ENCODE results near the gene TSPOAP1. TPM values are rescaled to one million over a fixed set of nuclear protein-coding genes. Genes with fewer than 3 reads are reported as not detected.

The TSPOAP1 gene
- polyA plus RNA-seq, 1 donor = 62.3 TPM

DNA sequence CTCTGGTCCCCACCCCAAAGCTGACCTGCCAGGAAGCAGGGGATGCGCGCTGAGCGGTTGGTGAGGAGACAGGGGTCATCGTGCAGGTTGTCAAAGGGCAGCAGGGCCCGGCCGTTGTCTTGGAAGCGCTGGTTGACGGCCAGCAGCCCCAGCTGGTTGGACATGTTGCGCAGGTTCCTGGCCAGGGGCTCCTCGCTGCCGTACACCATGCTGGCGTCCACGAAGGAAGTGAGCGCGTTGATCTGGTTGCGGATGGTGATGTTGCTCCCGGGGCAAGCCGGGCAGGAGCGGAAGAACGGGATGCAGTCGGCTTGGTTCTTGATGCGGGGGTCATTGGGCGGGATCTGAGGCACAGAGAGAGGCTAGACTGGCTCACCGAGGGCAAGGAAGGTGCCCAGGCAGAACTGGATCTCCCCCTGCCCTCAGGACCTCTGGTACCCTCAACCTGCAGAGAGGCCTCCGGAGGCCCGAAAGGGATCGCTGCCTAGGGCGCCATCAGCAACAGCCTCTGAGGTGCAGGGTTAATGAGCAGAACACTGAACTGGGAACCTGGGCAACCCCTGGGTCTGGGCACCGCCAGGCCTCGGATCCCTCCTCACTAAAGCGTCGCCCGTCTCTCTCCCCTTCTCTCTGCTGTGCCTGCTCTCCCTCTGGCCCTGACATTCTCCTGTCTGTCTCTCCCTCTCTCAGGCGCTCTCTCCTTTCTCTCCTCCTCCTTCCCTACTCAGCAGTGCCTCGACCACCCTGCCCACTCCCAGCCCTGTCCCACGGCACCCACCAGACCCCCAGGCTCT, 50.6 kb downstream of the TSPOAP1 start:
- no peak for DNase-seq

DNA sequence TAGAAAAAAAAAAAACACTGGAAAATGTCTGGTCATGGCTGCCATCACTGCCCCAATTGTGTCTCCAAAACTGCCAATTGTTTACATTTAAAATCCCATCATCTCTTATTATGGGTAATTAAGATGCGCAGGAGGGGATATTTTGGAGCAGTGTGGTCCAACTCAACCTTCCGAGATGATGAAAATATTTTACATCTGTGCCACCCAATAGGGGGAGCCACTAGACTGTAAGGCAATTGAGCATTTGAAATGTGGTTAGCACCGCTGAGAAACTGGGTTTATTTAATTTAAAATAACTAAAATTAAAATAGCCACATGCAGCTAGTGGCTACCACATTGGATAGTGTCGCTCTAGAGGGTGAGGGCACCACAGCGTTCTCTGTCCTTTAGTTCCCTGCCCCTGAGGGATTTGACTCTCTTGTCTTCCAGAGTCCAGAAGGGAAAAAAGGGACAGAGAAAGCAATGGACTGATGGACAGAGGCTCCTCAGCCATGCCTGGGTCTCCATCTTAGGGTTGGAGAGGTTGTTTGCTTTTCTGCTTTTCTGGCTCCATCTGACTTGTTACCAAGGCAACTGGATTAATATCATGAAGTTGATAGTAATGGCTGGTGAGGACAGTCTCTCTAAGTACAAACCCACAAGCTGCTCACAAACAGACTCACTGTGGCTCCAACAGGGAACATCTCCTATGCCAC, 51.3 kb downstream of the TSPOAP1 start:
- DNase-seq = no peak

DNA sequence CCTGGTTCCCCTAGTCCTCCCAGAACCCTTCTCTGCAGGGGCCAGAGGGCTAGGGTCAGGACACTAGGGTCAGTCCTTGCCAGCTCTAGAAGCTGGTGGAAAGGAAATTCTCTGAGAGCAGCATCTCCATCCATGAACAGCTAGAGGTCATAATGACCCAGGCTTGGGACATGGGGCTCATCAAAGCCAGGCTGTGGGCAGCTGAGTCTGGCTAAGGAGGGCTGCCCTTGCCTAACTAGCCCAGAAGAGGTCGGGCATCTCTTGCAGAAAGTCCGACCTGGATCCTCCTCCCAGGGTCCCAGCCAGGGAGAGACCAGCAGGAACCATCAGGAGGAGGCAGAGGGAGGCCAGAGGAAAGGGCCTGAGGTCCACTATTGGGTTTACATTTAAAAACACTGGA, 52.2 kb downstream of the TSPOAP1 start:
- no peak for DNase-seq

DNA sequence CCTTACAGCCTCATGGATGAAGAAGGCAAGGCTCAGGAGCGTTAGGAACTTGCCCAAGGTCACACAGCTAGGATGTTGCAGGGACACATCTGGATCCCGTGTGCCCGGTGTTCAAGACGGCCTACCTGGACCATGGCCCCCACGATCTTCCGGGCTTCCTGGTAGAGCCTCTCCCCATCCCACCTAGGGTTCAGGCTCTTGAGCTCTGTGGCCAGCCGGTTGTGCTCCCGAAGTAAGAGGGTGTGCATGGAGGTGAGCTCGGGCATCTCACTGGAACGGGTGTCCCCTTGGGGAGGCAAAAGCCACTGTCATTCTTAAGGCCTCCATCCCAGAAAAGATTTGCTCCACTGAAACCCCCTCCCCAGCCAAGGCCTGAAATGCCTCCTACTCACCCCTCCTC, 53.2 kb downstream of the TSPOAP1 start:
- DNase-seq = no peak

DNA sequence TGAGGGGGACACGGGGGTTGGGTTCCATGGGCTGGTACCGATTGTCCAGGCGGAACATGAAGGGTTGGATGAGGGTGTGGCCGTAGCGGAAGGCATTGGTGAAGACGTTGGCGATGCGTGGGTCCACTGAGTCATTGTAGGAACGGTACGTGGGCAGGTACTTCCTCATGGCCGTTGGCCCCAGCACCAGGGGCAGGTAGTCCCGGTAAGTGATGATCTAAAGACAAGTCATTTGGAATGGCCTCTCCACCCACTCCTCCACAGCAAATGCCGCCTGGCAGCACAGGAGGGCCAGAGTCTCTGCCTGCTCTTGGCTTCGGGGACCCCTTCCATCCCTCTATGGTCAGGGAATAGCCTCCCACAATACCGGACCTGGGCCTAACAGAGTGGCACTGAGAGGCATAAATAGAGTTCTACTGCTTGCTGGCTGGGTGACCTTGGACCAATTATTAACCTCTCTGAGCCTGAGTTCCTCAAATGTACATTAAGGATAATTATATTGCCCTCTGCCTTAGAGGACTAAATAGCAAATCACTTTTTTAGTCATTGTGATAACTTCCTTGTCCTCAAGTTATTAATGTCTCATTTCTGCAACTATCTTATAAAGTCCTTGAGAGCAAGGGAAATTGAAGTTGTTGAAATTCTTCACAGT, 55.0 kb downstream of the TSPOAP1 start:
- no peak for DNase-seq

DNA sequence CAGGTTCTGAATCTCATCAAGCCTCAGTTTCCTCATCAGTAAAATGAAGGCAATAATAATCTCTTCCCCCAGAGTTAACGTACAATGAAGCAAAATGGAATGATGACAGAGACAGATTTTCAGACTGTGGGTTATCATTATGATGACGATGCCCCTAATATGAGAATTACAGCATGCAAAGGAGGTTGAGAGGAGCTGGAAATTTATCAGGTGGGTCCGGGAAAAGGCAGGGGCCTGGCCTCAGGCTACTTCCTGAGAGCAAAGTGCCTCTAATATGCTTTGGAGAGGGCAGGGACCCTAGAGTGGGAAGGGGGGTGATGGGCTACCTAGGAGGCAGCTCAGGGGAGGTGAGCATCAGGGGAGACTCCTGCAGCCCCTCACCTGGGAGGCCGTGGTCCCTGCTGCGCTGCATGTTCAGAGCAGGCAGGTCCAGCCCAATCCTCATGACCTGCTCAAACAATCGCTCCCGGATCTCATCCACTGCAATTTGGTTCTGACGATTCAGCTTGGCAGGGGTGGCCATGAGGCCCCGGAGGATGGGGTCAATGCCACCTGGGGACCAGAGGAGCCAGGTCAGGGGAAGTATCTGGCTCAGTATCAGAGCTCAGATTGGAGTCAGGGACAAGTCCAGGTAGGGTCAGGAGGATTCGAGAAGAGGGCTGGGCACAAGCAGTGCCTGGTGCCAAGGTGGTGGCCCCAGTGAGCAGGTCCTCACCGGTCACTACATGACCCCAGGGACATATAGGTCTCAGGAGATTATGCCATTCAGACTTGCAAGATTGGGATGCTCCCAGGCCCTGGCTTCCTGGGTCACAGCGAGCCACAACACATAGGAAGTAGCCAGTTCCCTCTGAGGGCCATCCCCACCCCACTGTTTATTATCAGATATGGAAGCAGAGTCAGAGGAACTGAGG, 56.0 kb downstream of the TSPOAP1 start:
- no peak for DNase-seq

DNA sequence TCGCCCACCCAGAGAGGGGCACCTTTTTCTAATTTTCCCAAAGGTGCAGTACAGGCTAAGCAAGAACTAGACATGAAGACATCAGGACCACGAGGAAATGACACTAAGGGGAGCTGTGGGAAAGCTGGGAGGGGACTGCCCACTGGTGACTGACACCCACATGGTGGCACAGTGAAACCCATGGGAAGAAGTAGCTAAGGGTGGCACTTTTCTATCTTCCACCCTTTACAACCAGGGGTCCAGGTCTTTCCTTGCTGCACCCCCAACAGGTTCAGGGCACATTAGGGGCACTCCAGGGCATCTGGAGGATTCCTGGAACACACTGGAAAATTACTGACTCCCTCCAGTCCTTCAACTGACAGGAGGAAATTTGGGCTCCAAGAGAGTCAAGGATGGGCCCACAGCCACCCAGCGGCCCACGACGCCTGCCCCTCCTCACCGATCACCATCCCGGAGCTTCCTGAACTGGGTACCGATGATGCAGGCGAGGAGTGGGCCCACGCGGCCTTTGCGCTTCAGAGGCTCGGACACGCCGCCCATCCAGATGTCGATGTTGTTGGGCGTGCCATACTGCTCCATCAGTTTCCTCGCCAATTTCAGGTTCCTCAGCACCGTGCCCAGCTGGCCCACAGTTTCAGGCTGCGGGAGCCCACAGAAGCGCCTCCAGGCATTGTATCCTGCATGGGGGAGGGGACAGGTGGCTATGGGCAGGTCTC, 57.2 kb downstream of the TSPOAP1 start:
- DNase-seq = no peak

DNA sequence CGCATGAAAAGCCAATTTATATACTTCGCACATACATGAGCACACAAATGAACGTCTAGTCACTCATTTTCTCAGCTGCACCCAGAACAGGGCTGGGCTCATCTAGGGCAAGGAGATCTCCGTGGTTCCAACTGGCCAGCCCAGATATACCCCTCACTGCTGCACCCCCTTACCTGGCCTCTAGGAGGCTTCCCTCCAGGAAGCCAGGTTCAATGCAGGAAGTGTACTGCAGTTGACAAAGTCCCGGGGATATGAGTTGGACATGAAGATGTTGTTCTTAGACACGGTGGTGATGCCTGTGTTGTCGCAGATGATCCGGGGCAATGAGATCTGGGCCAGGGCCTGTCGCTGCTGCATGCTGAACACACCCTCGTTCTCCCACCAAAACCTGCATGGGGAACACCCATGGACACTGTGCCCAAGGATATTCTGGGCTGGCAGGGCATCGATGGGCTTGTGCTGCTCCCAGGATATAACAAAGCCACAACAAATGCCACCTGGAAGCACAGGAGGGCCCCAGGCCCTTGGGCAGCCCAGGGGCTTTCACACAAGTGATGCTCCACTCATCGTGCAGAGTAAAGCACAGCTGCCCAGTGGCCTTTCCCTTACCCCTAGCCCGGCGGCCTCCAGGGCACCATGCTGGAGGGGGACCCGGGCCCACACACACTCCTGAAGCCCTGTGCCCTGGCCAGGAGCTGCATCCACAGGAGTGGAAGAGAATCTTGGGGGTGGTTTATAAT, 57.9 kb downstream of the TSPOAP1 start:
- DNase-seq = no peak

DNA sequence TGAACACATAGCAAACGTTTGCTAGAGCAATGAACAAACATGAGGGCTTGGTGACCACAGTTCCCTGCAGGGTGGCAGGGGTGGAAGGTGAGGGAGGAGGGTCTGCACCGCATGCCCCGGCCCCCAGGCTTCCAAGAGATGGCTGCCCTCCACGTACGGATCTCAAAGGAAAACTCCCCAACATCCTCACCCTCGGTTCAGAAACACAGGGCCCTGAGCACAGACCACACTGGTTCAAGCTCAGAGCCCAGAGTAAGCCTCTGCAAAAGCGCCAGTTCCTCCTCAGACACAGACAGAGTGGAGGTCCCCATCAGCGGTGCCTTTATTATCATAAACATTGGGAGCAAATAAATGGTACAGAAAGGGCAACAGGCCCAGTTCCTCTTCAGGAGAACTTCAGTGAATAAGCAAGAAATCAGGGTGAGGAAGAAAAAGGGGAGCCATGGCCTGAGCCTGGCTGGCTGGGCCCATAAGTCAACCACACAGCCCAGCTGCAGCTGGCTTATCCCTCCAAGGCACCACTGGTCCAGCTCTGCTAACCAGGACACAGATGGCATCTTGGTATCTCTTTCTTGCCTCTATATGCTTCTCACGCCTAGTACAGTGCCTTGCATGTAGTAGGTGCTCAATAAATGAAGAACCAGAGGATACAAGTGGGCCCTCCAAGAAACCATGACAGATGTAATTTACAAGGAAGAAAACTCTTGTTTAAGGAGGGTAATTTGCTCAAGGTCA, 58.9 kb downstream of the TSPOAP1 start:
- no peak for DNase-seq

DNA sequence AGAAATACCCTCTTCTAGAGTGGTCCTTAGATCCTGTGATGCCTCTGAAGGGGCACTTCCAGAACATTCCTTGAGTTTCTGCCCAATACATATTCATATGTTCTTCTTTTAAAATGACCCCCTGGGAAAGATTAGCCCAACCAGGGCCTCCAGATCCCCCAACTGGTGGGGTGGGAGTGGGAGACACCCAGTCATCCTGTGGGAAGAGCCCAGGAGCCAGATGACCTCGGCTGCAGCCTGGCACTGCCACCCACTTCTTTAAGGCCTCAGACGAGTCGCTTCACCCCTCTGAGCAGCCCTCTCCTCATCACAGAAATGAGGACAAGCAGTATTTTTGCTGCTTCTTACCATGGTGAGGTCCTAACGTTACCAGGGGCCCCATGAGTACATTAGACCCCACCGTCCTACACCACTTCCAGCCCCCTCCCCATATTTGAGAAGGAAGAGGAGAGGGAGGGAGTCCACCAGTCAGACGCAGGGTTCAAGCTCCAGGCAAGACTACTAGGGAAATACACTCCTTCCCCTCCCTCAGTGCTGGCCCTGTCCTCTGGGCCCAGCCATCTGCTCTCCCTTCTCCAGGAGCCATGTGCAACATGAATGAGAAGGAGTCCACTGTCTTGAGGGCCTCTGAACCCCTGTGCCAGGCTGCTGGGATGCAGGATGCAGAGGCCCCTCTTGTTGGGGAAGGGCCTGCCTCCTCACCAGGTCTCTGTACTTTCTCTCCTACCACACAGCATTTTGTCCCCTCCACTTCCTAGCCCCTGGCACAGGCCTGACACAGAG, 59.6 kb downstream of the TSPOAP1 start:
- DNase-seq = no peak

DNA sequence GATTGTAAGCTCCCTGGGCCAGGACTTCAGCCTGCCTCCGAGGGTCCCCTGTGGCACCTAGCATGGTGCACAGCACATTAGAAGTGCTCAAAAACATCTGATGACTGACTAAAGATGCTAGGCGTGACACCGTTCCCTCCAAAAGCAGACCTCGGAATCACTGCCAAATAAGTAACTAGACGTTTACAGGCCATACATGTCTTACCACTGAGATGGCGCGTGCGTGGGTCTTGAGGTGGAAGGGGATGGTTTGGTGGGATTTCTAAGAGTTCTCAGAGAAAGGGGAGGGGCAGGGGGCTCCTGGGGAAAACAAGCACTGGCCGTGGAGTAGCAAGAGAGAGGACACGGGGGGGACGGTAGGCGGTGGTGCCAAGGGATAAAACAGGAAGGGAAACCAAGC, 60.3 kb downstream of the TSPOAP1 start:
- no peak for DNase-seq

DNA sequence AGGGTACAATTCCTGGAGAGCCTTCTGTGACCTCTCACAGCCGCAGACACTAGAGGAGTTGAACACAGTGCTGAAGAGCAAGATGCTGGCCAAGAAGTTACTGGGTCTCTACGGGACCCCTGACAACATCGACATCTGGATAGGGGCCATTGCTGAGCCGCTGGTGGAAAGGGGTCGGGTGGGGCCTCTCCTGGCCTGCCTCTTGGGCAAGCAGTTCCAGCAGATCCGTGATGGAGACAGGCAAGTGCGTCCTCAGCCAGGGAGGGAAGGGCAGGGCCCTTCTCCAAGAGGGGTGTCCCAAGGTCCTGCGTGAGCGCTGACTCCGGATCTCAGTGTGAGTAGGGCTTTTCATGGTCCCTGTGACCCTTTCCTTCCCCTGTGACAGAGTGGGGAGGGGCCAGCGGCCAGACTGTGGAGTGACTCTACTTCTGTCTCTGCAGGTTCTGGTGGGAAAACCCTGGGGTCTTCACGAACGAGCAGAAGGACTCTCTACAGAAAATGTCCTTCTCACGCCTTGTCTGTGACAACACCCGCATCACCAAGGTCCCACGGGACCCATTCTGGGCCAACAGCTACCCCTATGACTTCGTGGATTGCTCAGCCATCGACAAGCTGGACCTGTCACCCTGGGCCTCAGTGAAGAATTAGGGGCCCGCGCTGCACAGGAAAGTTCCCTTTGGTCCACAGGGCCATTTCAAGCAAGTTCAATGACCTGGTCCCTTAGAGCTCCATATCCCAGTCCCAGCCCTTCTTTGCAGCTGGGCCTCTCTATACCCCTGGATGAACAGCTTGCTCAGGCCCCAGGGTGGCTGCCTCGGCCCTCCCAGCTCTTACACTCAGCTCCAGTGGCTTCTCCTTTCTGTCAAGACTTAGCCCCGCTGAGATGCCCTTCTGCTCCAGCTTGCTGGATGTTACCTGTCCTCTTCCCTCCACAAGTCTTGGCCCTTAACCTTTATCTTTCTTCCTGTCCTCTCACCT, 61.0 kb downstream of the TSPOAP1 start:
- DNase-seq = no peak

DNA sequence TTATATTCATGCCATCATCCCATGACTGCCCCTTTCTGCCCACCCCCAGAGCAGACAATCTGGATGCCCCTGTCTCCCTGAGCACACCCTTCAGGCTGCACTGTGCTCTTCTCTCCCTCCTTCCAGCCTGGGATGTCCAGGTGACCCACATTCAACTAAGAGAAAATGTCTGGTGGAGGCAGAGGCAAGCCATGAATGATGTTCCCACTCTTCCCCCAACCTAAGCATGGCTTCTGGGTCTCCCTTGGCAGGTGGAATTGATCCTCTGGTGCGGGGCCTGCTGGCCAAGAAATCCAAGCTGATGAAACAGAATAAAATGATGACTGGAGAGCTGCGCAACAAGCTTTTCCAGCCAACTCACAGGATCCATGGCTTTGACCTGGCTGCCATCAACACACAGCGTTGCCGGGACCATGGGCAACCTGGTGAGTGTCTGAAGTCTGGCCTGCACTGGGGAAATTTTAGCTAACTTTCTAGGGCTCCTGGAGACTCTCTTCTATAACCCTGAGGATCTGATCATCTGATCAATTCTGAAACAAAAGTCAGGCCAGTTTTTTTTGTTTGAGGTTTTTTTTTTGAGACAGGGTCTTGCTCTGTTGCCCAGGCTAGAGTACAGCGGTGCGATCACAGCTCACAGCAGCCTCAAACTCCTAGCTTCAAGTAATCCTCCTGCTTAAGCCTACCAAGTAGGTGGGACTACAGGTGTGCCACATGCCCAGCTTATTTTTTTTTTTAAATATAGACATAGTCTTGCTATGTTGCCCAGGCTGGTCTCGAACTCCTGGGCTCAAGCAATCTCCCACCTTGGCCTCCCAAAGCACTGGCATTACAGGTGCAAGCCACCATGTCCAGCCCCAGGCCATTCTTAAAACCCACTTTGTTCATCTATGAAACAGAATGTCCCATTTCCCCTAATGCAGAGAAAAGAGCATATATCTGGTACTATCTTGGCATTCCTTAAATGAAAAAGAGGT, 62.4 kb downstream of the TSPOAP1 start:
- DNase-seq = no peak

DNA sequence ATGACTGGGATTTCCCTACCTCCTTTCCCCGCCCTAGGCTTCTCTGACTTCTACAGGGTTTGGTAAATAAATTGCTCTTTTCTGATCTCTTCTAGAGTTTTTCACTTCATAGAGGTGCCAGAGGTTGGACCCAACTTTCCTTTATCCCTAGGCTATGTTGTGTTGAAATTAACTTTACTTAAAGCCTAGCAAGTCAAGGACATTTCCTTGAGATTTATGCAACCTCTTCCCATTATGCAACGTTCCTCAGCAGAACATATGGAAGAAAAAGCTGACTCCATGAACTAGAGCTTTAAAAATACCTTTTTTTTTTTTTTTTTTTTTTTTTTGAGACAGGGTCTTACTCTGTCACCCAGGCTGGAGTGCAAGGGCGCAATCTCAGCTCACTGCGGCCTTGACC, 63.3 kb downstream of the TSPOAP1 start:
- no peak for DNase-seq

DNA sequence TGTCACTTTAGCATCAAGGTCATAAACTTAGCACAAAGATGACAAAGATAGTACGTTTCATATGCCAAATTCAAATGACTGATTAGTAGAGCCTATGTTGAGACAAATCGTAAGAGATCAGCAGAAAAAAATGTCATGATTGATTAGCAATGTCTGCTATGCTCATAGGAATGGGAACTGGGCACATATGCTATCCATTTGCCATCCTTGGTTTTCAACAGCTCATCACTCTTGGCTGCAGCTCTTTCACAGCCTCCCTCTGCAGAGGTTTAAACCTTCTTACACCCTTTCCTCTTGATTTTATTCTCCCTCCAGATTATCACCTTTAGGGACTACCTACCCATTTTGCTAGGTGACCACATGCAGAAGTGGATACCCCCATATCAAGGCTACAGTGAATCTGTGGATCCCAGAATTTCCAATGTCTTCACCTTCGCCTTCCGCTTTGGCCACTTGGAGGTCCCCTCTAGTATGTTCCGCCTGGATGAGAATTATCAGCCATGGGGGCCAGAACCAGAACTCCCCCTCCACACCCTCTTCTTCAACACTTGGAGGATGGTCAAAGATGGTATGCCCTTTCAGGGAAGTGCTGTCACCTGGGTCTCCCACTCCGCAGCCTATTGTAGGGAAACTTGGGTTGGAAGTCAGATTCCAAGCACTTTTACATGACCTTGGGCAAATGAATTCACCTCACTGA, 64.0 kb downstream of the TSPOAP1 start:
- no peak for DNase-seq

DNA sequence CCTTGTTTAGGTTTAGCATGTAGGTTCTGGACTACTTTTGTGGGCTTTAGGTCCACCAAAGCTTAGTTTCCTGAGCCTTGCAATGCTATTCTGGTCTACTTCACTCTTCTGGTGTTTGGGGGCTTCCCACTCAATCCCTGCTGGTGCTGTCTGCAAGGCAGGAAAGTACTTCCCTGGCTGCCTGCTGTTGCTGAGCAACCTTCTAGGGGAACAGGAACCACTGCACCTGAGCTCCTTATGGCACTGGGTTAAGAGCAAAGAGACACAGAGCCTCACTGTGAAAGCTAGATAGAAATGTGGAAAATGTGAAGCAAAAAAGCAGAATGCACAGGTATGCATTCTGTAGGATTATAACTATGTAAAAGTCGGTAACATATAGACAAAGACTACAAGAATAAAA, 64.8 kb downstream of the TSPOAP1 start:
- no peak for DNase-seq

Measured in left kidney (tissue), 2 donors.